ENCODE measurements around the gene PRDM16. TPM values are rescaled to one million over a fixed set of nuclear protein-coding genes. Genes with fewer than 3 reads are reported as not detected.
A peak's percentile ranks its signal among the peaks of the same experiment; 100 is the strongest.

The PRDM16 gene
- polyA plus RNA-seq, 3 donors, result not detected

DNA sequence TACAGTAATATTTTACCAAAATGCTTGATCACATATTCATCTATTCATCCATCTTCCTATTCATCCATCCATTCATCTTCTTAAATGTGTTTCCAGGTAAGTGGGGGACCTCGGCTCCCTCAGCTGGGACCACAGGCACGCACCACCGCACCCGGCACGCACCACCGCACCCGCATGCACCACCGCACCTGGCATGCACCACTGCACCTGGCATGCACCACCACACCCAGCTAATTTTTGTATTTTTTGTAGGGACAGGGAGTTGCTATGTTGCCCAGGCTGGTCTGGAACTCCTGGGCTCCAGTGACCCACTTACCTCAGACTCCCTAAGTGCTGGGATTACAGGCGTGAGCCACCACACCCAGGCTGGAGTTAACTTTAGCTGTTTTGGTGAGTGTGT, 26.5 kb upstream of the PRDM16 start:
- H3K4me1 Mint-ChIP-seq, result no peaks in the 10 kb centered on the region

DNA sequence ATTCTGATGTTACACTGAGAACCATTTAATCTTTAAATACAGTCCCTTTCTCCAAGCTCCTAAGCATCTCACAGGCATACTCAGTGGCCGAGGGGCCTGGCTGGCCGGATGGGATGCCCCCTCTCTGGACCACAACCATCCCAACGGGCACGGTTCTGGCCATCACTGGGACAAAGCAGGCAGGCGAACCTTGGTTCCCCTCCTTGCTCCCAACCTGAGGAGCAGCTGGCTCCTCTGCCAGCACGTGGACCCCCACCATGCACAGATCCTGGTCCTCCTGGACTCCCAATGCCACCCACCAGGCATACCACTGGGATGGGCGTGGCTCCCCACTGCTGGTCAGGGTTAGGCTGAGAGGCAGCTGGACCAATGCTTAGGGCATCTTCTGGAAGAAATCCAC, 19.8 kb upstream of the PRDM16 start:
- Mint-ChIP-seq H3K4me1 (no peaks in the 10 kb centered on the region), H3K27ac (no peak overlapping the region), H3K27me3 (ENCODE audit: low read depth in 3 of 3) (peaks cover 0 to 11% (median 5%) of the 10 kb centered on the region in 3 donors), H3K4me3 (no peak overlapping the region), H3K9me3 (peaks cover 0 to 7% (median 3%) of the 10 kb centered on the region in 7 donors), H3K36me3 (no peaks in the 10 kb centered on the region)
- no peak overlapping the region for H3K27ac ChIP-seq (ENCODE audit: low read depth in 1 of 2, low read length in 2 of 2)
- no peak overlapping the region for H2AFZ ChIP-seq (ENCODE audit: insufficient read depth, low read depth, low read length, poor library complexity, severe bottlenecking)
- H3K79me2 ChIP-seq (ENCODE audit: insufficient read depth, low read length), result no peaks in the 10 kb centered on the region
- H3K4me3 ChIP-seq (replicated peaks in 1 of 3; ENCODE audit: low read depth in 2 of 3, low read length in 3 of 3), result no peak overlapping the region
- H3K4me1 ChIP-seq (ENCODE audit: control insufficient read depth in 1 of 2, insufficient read depth in 2 of 2, low read length in 2 of 2), result no peaks in the 10 kb centered on the region
- no peaks in the 10 kb centered on the region for H4K20me1 ChIP-seq (ENCODE audit: insufficient read depth, low read length)
- H3K36me3 ChIP-seq (replicated peaks in 1 of 2; ENCODE audit: control insufficient read depth in 1 of 2, insufficient read depth in 2 of 2, low read length in 2 of 2), result no peaks in the 10 kb centered on the region
- TF ChIP-seq, protein P1, sequence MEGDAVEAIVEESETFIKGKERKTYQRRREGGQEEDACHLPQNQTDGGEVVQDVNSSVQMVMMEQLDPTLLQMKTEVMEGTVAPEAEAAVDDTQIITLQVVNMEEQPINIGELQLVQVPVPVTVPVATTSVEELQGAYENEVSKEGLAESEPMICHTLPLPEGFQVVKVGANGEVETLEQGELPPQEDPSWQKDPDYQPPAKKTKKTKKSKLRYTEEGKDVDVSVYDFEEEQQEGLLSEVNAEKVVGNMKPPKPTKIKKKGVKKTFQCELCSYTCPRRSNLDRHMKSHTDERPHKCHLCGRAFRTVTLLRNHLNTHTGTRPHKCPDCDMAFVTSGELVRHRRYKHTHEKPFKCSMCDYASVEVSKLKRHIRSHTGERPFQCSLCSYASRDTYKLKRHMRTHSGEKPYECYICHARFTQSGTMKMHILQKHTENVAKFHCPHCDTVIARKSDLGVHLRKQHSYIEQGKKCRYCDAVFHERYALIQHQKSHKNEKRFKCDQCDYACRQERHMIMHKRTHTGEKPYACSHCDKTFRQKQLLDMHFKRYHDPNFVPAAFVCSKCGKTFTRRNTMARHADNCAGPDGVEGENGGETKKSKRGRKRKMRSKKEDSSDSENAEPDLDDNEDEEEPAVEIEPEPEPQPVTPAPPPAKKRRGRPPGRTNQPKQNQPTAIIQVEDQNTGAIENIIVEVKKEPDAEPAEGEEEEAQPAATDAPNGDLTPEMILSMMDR (IDR thresholded peaks at IDR 0.05), result no peak
- no peaks in the 10 kb centered on the region for H3K27me3 ChIP-seq (ENCODE audit: control insufficient read depth in 2 of 2, insufficient read depth in 2 of 2, low read length in 2 of 2)
- WGBS (ENCODE audit: insufficient coverage), result 92% methylated on average over 5 of the region's 7 CpGs
- H3K4me2 ChIP-seq (replicated peaks; ENCODE audit: extremely low read depth, low read length, poor library complexity, severe bottlenecking), result no peak overlapping the region
- no peak overlapping the region for H3K9ac ChIP-seq (ENCODE audit: insufficient read depth, low read length, poor library complexity, severe bottlenecking)
- H3K9me3 ChIP-seq (replicated peaks in 1 of 2; ENCODE audit: control insufficient read depth in 1 of 2, insufficient read depth in 1 of 2, low read length in 2 of 2), result peaks cover 0 to 7% of the 10 kb centered on the region in 2 donors
- intact Hi-C loops (cut with micrococcal nuclease), result no loop called here
- DNase-seq, result no peak

More for the DNA sequence above, 26.5 kb upstream of the PRDM16 start:
- Histone ChIP-seq H3K4me3 (replicated peaks in 1 of 3; ENCODE audit: low read depth in 2 of 3, low read length in 3 of 3) (no peak overlapping the region), H3K27me3 (ENCODE audit: control insufficient read depth in 2 of 2, insufficient read depth in 2 of 2, low read length in 2 of 2) (no peaks in the 10 kb centered on the region), H3K9ac (ENCODE audit: insufficient read depth, low read length, poor library complexity, severe bottlenecking) (no peak overlapping the region), H3K9me3 (replicated peaks in 1 of 2; ENCODE audit: control insufficient read depth in 1 of 2, insufficient read depth in 1 of 2, low read length in 2 of 2) (no peaks in the 10 kb centered on the region), H4K20me1 (ENCODE audit: insufficient read depth, low read length) (no peaks in the 10 kb centered on the region), H3K4me1 (ENCODE audit: control insufficient read depth in 1 of 2, insufficient read depth in 2 of 2, low read length in 2 of 2) (no peaks in the 10 kb centered on the region), H3K36me3 (replicated peaks in 1 of 2; ENCODE audit: control insufficient read depth in 1 of 2, insufficient read depth in 2 of 2, low read length in 2 of 2) (no peaks in the 10 kb centered on the region), H2AFZ (ENCODE audit: insufficient read depth, low read depth, low read length, poor library complexity, severe bottlenecking) (no peak overlapping the region), H3K4me2 (replicated peaks; ENCODE audit: extremely low read depth, low read length, poor library complexity, severe bottlenecking) (no peak overlapping the region), H3K79me2 (ENCODE audit: insufficient read depth, low read length) (no peaks in the 10 kb centered on the region), H3K27ac (ENCODE audit: low read depth in 1 of 2, low read length in 2 of 2) (no peak overlapping the region)
- no peaks in the 10 kb centered on the region for H3K36me3 Mint-ChIP-seq
- peaks cover 2 to 10% (median 5%) of the 10 kb centered on the region in 3 donors for H3K27me3 Mint-ChIP-seq (ENCODE audit: low read depth in 3 of 3)
- DNase-seq, result no peak
- no peak overlapping the region for H3K4me3 Mint-ChIP-seq
- intact Hi-C loops (cut with micrococcal nuclease), result no loop called here
- TF ChIP-seq, protein P1 (IDR thresholded peaks at IDR 0.05), result no peak
- H3K9me3 Mint-ChIP-seq, result peaks cover 0 to 4% (median 0%) of the 10 kb centered on the region in 7 donors
- H3K27ac Mint-ChIP-seq, result peak overlapping the region in 1 of 7 donors; percentile 24
- WGBS (ENCODE audit: insufficient coverage), result 90% methylated on average over 6 of the region's 9 CpGs

All from CD14-positive monocyte (primary cell).